ENCODE data around the gene PLXNB3. TPM values are rescaled to one million over a fixed set of nuclear protein-coding genes. Genes with fewer than 3 reads are reported as not detected.

Gene PLXNB3
- total RNA-seq: 1.0 TPM

DNA sequence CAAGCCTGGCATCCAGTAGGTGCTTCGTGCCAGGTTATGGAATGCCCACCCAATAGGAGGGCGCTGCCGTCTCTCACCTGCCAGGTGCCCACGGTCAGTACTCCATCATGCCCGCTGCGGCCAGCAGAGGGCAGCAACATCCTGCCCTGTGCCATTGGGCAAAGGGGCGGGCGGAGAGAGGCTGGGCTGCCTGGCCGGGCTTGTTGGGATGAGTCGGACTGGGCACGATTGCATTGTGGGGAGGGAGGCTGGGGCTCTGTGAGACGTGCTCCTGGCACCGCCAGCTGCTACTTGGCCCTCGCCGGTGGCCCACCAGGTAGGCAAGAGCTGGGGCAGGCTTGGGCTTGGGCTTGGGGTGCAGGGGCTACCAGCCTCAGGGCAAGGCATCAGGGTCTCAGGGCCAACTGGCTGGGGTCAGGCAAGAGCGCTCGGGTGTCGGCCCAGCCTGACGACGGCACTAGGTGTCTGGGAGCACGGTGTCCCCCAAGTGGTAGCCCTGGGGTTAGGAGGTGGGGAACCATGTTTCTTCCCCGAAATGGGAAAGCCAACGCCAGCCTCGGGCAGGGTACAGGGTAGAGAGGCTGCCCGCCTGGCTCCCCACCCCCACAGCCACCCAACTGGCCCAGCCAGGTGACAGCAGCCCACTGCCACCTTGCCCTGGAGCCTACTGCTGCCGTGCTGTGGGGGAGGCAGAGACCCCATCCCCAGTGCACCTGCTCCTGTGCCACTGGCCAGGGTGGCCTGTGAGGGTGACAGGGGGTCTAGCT, at the start of gene PLXNB3:
TSS of gene PLXNB3 (plus strand) at position 261 of the 767 bp plus-strand sequence. CDS start 1,287 bp downstream, outside the sequence.
- Histone ChIP-seq H3K4me3 (ENCODE audit: low read length in 3 of 3) (peak within 1 kb of the TSS in 1 of 3 donors; percentile 22), H3K27me3 (ENCODE audit: control insufficient read depth in 3 of 3, insufficient read depth in 3 of 3, low read length in 3 of 3) (no peaks in the 10 kb centered on the region), H3K27ac (ENCODE audit: low read depth, low read length) (no peak within 1 kb of the TSS), H3K9ac (ENCODE audit: low read depth in 1 of 3, low read length in 3 of 3) (no peak within 1 kb of the TSS), H3K4me1 (ENCODE audit: control insufficient read depth in 3 of 3, insufficient read depth in 3 of 3, low read length in 3 of 3) (peaks cover 9 to 23% (median 16%) of the 10 kb centered on the region in 3 donors), H3K36me3 (ENCODE audit: control insufficient read depth in 3 of 3, insufficient read depth in 3 of 3, low read length in 3 of 3) (no peaks in the 10 kb centered on the region), H3K9me3 (ENCODE audit: control insufficient read depth in 3 of 3, low read length in 3 of 3) (no peaks in the 10 kb centered on the region)

DNA sequence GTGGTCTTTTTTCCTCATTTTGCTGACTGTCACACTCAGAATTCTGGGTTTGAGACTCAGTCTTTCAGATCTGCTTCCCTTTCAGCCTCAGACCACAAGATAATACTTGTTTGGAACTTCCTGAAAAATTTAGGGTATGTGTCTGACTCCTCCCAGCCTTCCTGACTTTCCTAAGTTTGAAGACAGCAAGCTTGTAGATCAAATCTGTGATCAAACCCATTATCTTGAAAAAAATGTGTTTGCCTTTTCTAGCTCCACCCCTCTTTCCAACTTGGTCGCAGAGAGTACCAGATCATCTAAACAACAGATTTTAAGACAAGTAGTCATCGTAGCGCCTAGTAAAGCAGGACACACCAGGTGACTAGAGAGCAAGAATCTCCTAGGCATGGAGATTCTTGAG, 49.8 kb upstream of the PLXNB3 start:
- Histone ChIP-seq H3K9me3 (ENCODE audit: control insufficient read depth in 3 of 3, low read length in 3 of 3) (no peaks in the 10 kb centered on the region), H3K27ac (ENCODE audit: low read depth, low read length) (no peak overlapping the region), H3K4me1 (ENCODE audit: control insufficient read depth in 3 of 3, insufficient read depth in 3 of 3, low read length in 3 of 3) (peaks cover 3 to 20% (median 20%) of the 10 kb centered on the region in 3 donors), H3K27me3 (ENCODE audit: control insufficient read depth in 3 of 3, insufficient read depth in 3 of 3, low read length in 3 of 3) (no peaks in the 10 kb centered on the region), H3K9ac (ENCODE audit: low read depth in 1 of 3, low read length in 3 of 3) (no peak overlapping the region), H3K36me3 (ENCODE audit: control insufficient read depth in 3 of 3, insufficient read depth in 3 of 3, low read length in 3 of 3) (peaks cover 6 to 24% (median 17%) of the 10 kb centered on the region in 3 donors), H3K4me3 (ENCODE audit: low read length in 3 of 3) (no peak overlapping the region)

DNA sequence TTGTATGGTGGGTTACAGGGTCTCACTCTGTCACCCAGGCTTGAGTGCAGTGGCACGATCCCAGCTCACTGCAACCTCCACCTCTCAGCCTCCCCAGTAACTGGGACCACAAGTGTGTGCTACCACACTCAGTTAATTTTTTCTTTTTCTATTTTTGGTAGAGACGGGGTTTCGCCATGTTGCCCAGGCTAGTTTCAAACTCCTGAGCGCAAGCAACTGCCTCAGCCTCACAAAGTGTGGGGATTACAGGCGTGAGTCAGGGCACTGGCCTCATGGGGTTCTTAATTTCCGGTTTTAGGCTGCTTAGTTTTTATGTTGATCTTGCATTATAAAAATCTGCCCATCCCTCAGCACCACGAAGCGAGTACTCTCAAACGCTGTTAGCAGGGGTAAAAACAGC, 46.6 kb upstream of the PLXNB3 start:
- no peaks in the 10 kb centered on the region for H3K9me3 ChIP-seq (ENCODE audit: control insufficient read depth in 3 of 3, low read length in 3 of 3)

DNA sequence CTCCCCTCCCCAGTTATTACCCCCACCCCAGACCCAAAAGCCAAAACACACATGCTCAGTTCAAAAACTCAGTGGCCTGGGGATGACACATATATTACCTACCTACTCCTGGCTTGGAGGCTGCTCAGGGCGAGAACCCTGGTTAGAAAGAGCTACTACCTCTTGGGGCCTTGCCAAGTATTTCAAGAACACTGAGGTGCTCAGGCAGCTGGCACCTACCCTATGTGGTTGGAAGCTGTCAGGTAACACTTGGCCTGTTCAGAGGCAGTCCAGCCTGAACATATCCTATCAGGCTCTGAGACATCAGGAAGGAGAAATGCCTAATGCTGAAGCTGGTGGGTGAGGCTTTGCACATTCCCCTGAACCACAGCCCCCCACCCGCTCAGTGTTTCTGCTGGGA, 44.8 kb upstream of the PLXNB3 start:
- Histone ChIP-seq H3K36me3 (ENCODE audit: control insufficient read depth in 3 of 3, insufficient read depth in 3 of 3, low read length in 3 of 3) (peaks cover 20 to 37% (median 29%) of the 10 kb centered on the region in 3 donors), H3K27ac (ENCODE audit: low read depth, low read length) (no peak overlapping the region)

More for the DNA sequence above, 46.6 kb upstream of the PLXNB3 start:
- H3K9ac ChIP-seq (ENCODE audit: low read depth in 1 of 3, low read length in 3 of 3): no peak overlapping the region
- H3K27ac ChIP-seq (ENCODE audit: low read depth, low read length): no peak overlapping the region
- H3K4me3 ChIP-seq (ENCODE audit: low read length in 3 of 3): no peak overlapping the region
- peaks cover 0 to 6% (median 2%) of the 10 kb centered on the region in 3 donors for H3K4me1 ChIP-seq (ENCODE audit: control insufficient read depth in 3 of 3, insufficient read depth in 3 of 3, low read length in 3 of 3)
- H3K36me3 ChIP-seq (ENCODE audit: control insufficient read depth in 3 of 3, insufficient read depth in 3 of 3, low read length in 3 of 3): peaks cover 20 to 39% (median 29%) of the 10 kb centered on the region in 3 donors
- no peaks in the 10 kb centered on the region for H3K27me3 ChIP-seq (ENCODE audit: control insufficient read depth in 3 of 3, insufficient read depth in 3 of 3, low read length in 3 of 3)

DNA sequence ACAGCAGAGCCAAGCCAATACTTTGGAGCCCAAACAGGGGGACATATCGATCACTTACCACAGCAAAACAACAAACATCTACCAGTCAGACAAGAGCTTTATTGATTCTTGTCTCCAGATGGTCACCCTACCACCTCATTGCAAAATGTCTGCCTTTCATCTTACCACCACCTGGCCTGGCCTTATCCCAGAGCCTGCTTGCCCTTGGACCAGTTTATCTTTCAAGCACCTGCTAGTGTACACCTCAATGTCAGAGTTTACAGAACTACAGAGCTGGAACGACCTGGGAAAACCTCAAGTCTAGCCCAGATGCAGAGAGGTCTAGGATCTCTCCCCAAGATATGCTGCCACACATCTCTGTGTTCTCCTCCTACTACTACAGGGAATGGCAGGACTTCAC, 44.3 kb upstream of the PLXNB3 start:
- H3K9me3 ChIP-seq (ENCODE audit: control insufficient read depth in 3 of 3, low read length in 3 of 3): no peaks in the 10 kb centered on the region
- H3K27me3 ChIP-seq (ENCODE audit: control insufficient read depth in 3 of 3, insufficient read depth in 3 of 3, low read length in 3 of 3): no peaks in the 10 kb centered on the region
- no peak overlapping the region for H3K9ac ChIP-seq (ENCODE audit: low read depth in 1 of 3, low read length in 3 of 3)
- peaks cover 20 to 37% (median 27%) of the 10 kb centered on the region in 3 donors for H3K36me3 ChIP-seq (ENCODE audit: control insufficient read depth in 3 of 3, insufficient read depth in 3 of 3, low read length in 3 of 3)
- H3K27ac ChIP-seq (ENCODE audit: low read depth, low read length): no peak overlapping the region
- no peak overlapping the region for H3K4me3 ChIP-seq (ENCODE audit: low read length in 3 of 3)
- H3K4me1 ChIP-seq (ENCODE audit: control insufficient read depth in 3 of 3, insufficient read depth in 3 of 3, low read length in 3 of 3): peaks cover 9 to 15% (median 12%) of the 10 kb centered on the region in 3 donors

More for the DNA sequence above, 44.8 kb upstream of the PLXNB3 start:
- peaks cover 9 to 15% (median 12%) of the 10 kb centered on the region in 3 donors for H3K4me1 ChIP-seq (ENCODE audit: control insufficient read depth in 3 of 3, insufficient read depth in 3 of 3, low read length in 3 of 3)
- no peak overlapping the region for H3K9ac ChIP-seq (ENCODE audit: low read depth in 1 of 3, low read length in 3 of 3)
- H3K4me3 ChIP-seq (ENCODE audit: low read length in 3 of 3): no peak overlapping the region
- H3K9me3 ChIP-seq (ENCODE audit: control insufficient read depth in 3 of 3, low read length in 3 of 3): no peaks in the 10 kb centered on the region
- no peaks in the 10 kb centered on the region for H3K27me3 ChIP-seq (ENCODE audit: control insufficient read depth in 3 of 3, insufficient read depth in 3 of 3, low read length in 3 of 3)

DNA sequence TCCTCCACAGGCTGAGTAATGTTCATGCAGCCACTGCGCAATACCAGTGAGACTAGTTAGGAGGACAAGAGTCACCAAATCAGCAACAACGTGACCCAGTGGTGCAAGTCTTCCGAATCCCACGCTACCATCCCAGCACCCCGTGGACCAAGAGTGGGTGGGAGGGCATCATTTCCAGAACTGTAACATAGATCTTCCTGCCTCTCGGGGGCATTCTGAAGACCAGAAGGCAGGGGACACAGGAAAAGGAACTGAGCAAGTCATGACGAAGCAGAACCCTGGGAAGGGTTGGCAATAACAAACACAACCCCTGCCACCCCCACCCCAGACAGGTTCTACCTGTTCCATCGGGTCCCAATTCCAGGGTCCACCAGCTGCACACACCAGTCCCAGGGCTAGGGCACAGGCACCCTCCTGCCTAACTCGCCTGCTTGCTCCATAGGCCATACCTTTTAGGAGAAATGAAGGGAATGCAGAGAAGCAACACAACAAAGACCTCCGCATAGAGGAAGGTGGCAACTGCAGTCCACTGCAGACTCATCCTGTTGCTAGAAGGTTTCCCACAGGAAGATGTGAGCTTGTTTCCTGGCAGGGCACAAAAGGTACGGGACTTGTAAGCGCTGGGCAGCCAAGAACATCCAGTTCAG, 41.2 kb upstream of the PLXNB3 start:
- H3K27me3 ChIP-seq (ENCODE audit: control insufficient read depth in 3 of 3, insufficient read depth in 3 of 3, low read length in 3 of 3): no peaks in the 10 kb centered on the region
- peak overlapping the region; percentile 69 to 83 (median 80) for H3K9ac ChIP-seq (ENCODE audit: low read depth in 1 of 3, low read length in 3 of 3)
- peaks cover 35 to 46% (median 42%) of the 10 kb centered on the region in 3 donors for H3K4me1 ChIP-seq (ENCODE audit: control insufficient read depth in 3 of 3, insufficient read depth in 3 of 3, low read length in 3 of 3)
- peaks cover 15 to 25% (median 18%) of the 10 kb centered on the region in 3 donors for H3K36me3 ChIP-seq (ENCODE audit: control insufficient read depth in 3 of 3, insufficient read depth in 3 of 3, low read length in 3 of 3)
- H3K9me3 ChIP-seq (ENCODE audit: control insufficient read depth in 3 of 3, low read length in 3 of 3): no peaks in the 10 kb centered on the region
- H3K27ac ChIP-seq (ENCODE audit: low read depth, low read length): peak overlapping the region; percentile 92
- H3K4me3 ChIP-seq (ENCODE audit: low read length in 3 of 3): peak overlapping the region; percentile 62 to 69 (median 67)

DNA sequence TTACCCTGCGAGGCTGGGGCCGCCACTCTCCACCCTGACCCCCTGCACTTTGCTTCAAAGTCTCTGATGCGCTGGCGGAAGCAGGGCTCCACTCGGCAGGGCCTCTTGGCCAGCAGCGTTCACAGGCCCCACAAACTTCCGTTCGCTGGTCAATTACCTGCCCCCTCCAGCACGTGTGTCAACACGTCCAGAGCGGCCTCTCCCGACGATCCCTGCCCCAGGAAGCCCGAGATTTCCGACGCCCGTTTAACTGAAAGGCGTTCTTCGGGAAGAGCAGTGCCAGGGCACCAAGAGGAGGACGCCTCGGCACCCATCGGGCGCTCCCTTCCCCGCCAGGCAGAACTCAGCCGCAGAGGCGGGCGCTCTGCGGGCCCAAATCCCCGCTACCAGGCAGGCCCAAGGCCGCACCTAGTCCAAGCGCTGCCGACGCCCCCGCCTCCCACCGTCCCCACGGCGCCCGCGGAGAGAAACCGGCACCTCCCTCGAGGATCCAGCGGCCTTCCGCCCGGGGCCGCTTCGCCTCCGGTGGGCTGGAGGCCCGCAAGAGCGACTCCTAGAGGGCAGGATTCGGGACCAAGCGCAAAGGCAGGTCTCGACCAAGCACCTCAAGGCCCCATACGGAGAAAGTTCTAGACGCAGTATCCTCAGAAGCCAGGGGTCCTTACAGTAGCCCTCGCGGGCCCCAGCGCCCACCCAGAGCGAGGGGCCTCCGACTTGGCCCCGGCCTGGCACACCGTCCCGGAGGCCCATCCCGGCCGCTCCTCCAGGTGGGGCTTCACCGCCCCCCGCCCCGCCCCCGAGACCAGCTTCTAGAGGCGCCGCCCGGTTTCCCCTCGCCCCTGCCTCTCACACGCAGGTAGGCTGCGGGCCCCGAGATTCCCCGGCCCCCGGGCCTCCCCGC, 40.4 kb upstream of the PLXNB3 start:
- H3K9me3 ChIP-seq (ENCODE audit: control insufficient read depth in 3 of 3, low read length in 3 of 3): no peaks in the 10 kb centered on the region
- H3K4me3 ChIP-seq (ENCODE audit: low read length in 3 of 3): peak overlapping the region; percentile 62 to 69 (median 67)
- H3K27me3 ChIP-seq (ENCODE audit: control insufficient read depth in 3 of 3, insufficient read depth in 3 of 3, low read length in 3 of 3): no peaks in the 10 kb centered on the region
- H3K4me1 ChIP-seq (ENCODE audit: control insufficient read depth in 3 of 3, insufficient read depth in 3 of 3, low read length in 3 of 3): peaks cover 41 to 53% (median 49%) of the 10 kb centered on the region in 3 donors
- H3K36me3 ChIP-seq (ENCODE audit: control insufficient read depth in 3 of 3, insufficient read depth in 3 of 3, low read length in 3 of 3): peaks cover 14 to 22% (median 15%) of the 10 kb centered on the region in 3 donors
- H3K9ac ChIP-seq (ENCODE audit: low read depth in 1 of 3, low read length in 3 of 3): peak overlapping the region; percentile 69 to 83 (median 80)
- H3K27ac ChIP-seq (ENCODE audit: low read depth, low read length): peak overlapping the region; percentile 92

DNA sequence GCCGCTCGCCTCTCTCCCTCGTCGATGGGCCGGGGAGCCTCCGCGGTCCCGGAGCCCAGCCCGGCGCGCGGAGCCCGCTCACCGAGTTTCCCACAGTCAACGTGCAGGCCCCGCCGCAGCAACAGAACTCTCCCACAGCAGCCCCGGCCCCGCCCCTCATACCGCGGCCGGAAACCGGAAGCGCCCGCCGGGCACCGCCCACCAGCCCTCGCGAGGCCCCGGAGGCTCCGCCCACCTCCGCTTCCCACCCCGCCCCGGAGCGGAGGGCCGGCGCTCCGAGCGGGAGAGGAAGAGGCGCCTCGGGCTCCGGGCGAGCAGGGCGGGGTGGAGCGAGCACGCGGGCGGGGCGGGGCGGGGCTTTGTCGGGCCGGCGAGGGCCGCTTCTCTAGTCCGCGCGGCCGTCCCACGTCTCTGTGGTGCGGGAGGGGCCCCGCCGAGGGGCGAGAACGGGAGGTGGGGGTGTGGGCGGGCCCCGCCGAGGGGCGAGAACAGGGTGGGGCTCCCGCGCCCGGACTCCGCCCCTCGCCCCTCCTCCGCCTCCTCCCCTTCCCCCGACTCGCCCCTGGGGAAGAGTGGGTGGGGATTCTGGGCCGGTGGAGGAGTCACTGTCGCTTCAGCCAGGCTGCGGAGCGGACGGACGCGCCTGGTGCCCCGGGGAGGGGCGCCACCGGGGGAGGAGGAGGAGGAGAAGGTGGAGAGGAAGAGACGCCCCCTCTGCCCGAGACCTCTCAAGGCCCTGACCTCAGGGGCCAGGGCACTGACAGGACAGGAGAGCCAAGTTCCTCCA, 39.6 kb upstream of the PLXNB3 start, which contains the start of the genes ABCD1 and BCAP31:
TSS of gene ABCD1 (plus strand) at position 605 of the 787 bp plus-strand sequence. CDS start 411 bp downstream, outside the sequence.
TSS of gene BCAP31 (minus strand) at position 136 of the 787 bp plus-strand sequence. CDS start 1,143 bp downstream, outside the sequence.
- H3K4me1 ChIP-seq (ENCODE audit: control insufficient read depth in 3 of 3, insufficient read depth in 3 of 3, low read length in 3 of 3): peaks cover 45 to 59% (median 53%) of the 10 kb centered on the region in 3 donors
- H3K27me3 ChIP-seq (ENCODE audit: control insufficient read depth in 3 of 3, insufficient read depth in 3 of 3, low read length in 3 of 3): no peaks in the 10 kb centered on the region
- peak within 1 kb of the TSS; percentile 75 to 86 (median 80) for H3K9ac ChIP-seq (ENCODE audit: low read depth in 1 of 3, low read length in 3 of 3)
- peak within 1 kb of the TSS; percentile 65 to 75 (median 67) for H3K4me3 ChIP-seq (ENCODE audit: low read length in 3 of 3)
- H3K27ac ChIP-seq (ENCODE audit: low read depth, low read length): peak within 1 kb of the TSS; percentile 92
- H3K36me3 ChIP-seq (ENCODE audit: control insufficient read depth in 3 of 3, insufficient read depth in 3 of 3, low read length in 3 of 3): peaks cover 12 to 16% (median 14%) of the 10 kb centered on the region in 3 donors
- H3K9me3 ChIP-seq (ENCODE audit: control insufficient read depth in 3 of 3, low read length in 3 of 3): no peaks in the 10 kb centered on the region
